SK-N-SH (cell line): Measurements from ENCODE around the gene ADAMTS17. TPM values are rescaled to one million over a fixed set of nuclear protein-coding genes. Genes with fewer than 3 reads are reported as not detected.

Experiments
- CTCF ChIA-PET: fragments of 300-600, 350-600 bp; formaldehyde crosslinking; extraction: SDS; loops from one replicate; lab custom pipeline; 2021; lab: Yijun Ruan, JAX
- POLR2A ChIA-PET: fragments of 350-600 bp; sonication (Branson Sonifier 250); formaldehyde crosslinking; extraction: SDS; loops from one replicate; lab custom pipeline; 2020; ENCODE audit warnings: antibody characterized with exemption, inconsistent platforms; lab: Yijun Ruan, JAX
- DNase-seq: peaks from one replicate; pipeline ENCODE4 v3.0.0; 2012
- H2AFZ ChIP-seq: fragments of 200-600 bp; sonication (generic); 2 replicates; pipeline ENCODE4 v1.8.1; 2016; ENCODE audit warnings: antibody characterized with exemption, mild to moderate bottlenecking, low read depth
- H3F3A ChIP-seq: fragments of 200-600 bp; sonication (generic); replicated peaks from 2 replicates; pipeline ENCODE3; 2016; ENCODE audit warnings: antibody characterized with exemption, mild to moderate bottlenecking; ENCODE audit not compliant: insufficient read depth
- H3K27ac ChIP-seq, 2 experiments: fragments of 200-500 bp in 1 of 2; fragments of 200-600 bp in 1 of 2; sonication (Bioruptor generic) in 1 of 2; sonication (generic), shearing (Covaris generic) in 1 of 2; 2 replicates each; pipeline versions ENCODE4 v1.5.1 to v1.6.1; 2014 to 2016; ENCODE audit warnings: low read depth in 2 of 2, inconsistent platforms in 1 of 2, low read length in 1 of 2, mild to moderate bottlenecking in 1 of 2, mixed read lengths in 1 of 2
- H3K27me3 ChIP-seq: fragments of 200-600 bp; sonication (generic), shearing (Covaris generic); 2 replicates; pipeline ENCODE4 v1.6.1; 2016; ENCODE audit warnings: mixed run types; ENCODE audit not compliant: insufficient read depth
- H3K36me3 ChIP-seq, 2 experiments: fragments of 200-500 bp in 1 of 2; fragments of 200-600 bp in 1 of 2; sonication (Bioruptor generic) in 1 of 2; sonication (generic) in 1 of 2; replicated peaks in 1 of 2; 2 replicates each; pipeline versions ENCODE3 to v1.5.1; 2014 to 2016; ENCODE audit warnings: low read length in 1 of 2, mild to moderate bottlenecking in 1 of 2; ENCODE audit not compliant: insufficient read depth in 2 of 2, control insufficient read depth in 1 of 2
- H3K4me1 ChIP-seq, 2 experiments: fragments of 200-500 bp in 1 of 2; fragments of 200-600 bp in 1 of 2; sonication (Bioruptor generic) in 1 of 2; sonication (generic), shearing (Covaris generic) in 1 of 2; 2 replicates each; pipeline versions ENCODE4 v1.5.1 to v1.6.1; 2014 to 2016; ENCODE audit warnings: low read depth in 1 of 2, low read length in 1 of 2, mixed run types in 1 of 2; ENCODE audit not compliant: insufficient read depth in 2 of 2, control insufficient read depth in 1 of 2
- H3K4me2 ChIP-seq: fragments of 200-600 bp; sonication (generic), shearing (Covaris generic); 2 replicates; pipeline ENCODE4 v1.6.1; 2017; ENCODE audit warnings: mixed run types
- H3K4me3 ChIP-seq, 2 experiments: fragments of 200-500 bp in 1 of 2; fragments of 200-600 bp in 1 of 2; sonication (Bioruptor generic) in 1 of 2; sonication (generic), shearing (Covaris generic) in 1 of 2; 2 replicates each; pipeline versions ENCODE4 v1.5.1 to v1.8.1; 2014 to 2016; ENCODE audit warnings: low read depth in 2 of 2, inconsistent platforms in 1 of 2, low read length in 1 of 2, mild to moderate bottlenecking in 1 of 2, mixed read lengths in 1 of 2, moderate library complexity in 1 of 2
- H3K79me2 ChIP-seq: fragments of 200-600 bp; sonication (generic); 2 replicates; pipeline ENCODE4 v1.8.1; 2017; ENCODE audit warnings: mild to moderate bottlenecking; ENCODE audit not compliant: insufficient read depth
- H3K9ac ChIP-seq: fragments of 200-600 bp; sonication (generic); 2 replicates; pipeline ENCODE4 v1.6.1; 2017; ENCODE audit warnings: mixed run types
- H3K9me2 ChIP-seq: fragments of 200-600 bp; sonication (generic); 2 replicates; pipeline ENCODE4 v1.6.1; 2017; ENCODE audit warnings: mixed run types
- H3K9me3 ChIP-seq: fragments of 200-600 bp; sonication (generic); 2 replicates; pipeline ENCODE4 v1.6.1; 2017; ENCODE audit warnings: mixed run types, mild to moderate bottlenecking, moderate library complexity
- H4K20me1 ChIP-seq: fragments of 200-600 bp; sonication (generic); 2 replicates; pipeline ENCODE4 v1.6.1; 2017; ENCODE audit warnings: mild to moderate bottlenecking, mixed run types; ENCODE audit not compliant: insufficient read depth
- ELF1 ChIP-seq: IDR thresholded peaks from 2 replicates; pipeline ENCODE4 v1.4.0; 2012
- EP300 ChIP-seq, 2 experiments: IDR thresholded peaks; 2 replicates each; pipeline versions ENCODE4 v1.4.0 to v1.6.1; 2012; ENCODE audit warnings: borderline replicate concordance in 1 of 2, low read depth in 1 of 2, low read length in 1 of 2
- GABPA ChIP-seq: IDR thresholded peaks from 2 replicates; pipeline ENCODE4 v1.4.0; 2012; ENCODE audit warnings: low read depth, mild to moderate bottlenecking
- MEF2A ChIP-seq: IDR thresholded peaks from 2 replicates; pipeline ENCODE4 v1.4.0; 2012; ENCODE audit warnings: low read depth, borderline replicate concordance
- NFIC ChIP-seq: IDR thresholded peaks from 2 replicates; pipeline ENCODE4 v1.4.0; 2012; ENCODE audit warnings: borderline replicate concordance
- NRF1 ChIP-seq: IDR thresholded peaks from 2 replicates; pipeline ENCODE4 v1.6.1; 2012; ENCODE audit warnings: low read depth, mild to moderate bottlenecking, low read length
- USF2 ChIP-seq: fragments of 150-350 bp; IDR thresholded peaks from 2 replicates; pipeline ENCODE4 v1.6.1; 2017; ENCODE audit warnings: antibody characterized with exemption, low read length, low read depth, borderline replicate concordance
- WGBS: methylation state at CpG from one replicate; pipeline ENCODE4 v1.1.6; 2017; ENCODE audit warnings: low lambda C conversion rate; 5-methylcytosine and 5-hydroxymethylcytosine counted together
- polyA plus RNA-seq, 3 experiments: library from polyadenylated mRNA; depleted of rRNA; stranded (reverse); fragments of >200 nt; gene quantifications; 2 replicates each; pipeline ENCODE4 v1.2.3, GENCODE V29; 2012
- TF ChIP-seq, protein P1 (sequence below): fragments of 150-350 bp; IDR thresholded peaks from 2 replicates; pipeline ENCODE4 v1.6.1; 2016; ENCODE audit warnings: mild to moderate bottlenecking, low read depth, low read length
- TF ChIP-seq, protein P2 (sequence below): IDR thresholded peaks from 2 replicates; pipeline ENCODE4 v1.4.0; 2012; ENCODE audit warnings: low read depth, borderline replicate concordance

ADAMTS17 gene
- polyA plus RNA-seq, 1 of the 3 experiments (the other 2 are of a cell fraction): not detected

DNA sequence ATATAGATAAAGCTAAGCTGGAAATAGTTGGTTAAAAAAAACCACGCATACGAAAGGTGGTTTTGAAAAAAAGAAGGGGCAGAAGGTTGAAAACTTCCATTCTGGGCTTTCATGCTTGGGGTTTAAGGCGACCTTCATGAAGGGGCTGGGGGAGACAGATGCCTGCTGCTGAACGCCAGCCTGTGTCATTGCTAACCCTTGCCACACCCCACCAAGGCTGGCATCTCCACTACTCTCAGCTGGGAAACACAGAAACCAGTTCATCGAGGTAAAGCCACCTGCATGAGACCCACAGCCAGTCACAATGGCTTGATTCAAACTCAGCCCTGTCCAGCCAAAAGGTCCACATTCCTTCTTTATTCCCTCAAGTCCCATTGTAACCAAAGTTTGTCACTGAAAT, 78.7 kb downstream of the ADAMTS17 start:
- Histone ChIP-seq H3K79me2 (no peaks in the 10 kb centered on the region), H2AFZ (no peak overlapping the region), H3F3A (no peaks in the 10 kb centered on the region), H3K9me2 (no peaks in the 10 kb centered on the region), H3K4me2 (no peak overlapping the region), H3K4me1 (no peaks in the 10 kb centered on the region), H3K36me3 (no peaks in the 10 kb centered on the region), H3K4me3 (no peak overlapping the region), H3K9me3 (no peaks in the 10 kb centered on the region), H3K27me3 (no peaks in the 10 kb centered on the region), H3K9ac (no peak overlapping the region), H3K27ac (no peak overlapping the region), H4K20me1 (no peaks in the 10 kb centered on the region)
- ChIA-PET CTCF (no interaction called here), POLR2A (no interaction called here)
- WGBS: 31% methylated on average over 4 of the region's 5 CpGs
- DNase-seq: no peak
- no peak for TF ChIP-seq NRF1
- TF ChIP-seq MEF2A: no peak
- TF ChIP-seq, protein P1, sequence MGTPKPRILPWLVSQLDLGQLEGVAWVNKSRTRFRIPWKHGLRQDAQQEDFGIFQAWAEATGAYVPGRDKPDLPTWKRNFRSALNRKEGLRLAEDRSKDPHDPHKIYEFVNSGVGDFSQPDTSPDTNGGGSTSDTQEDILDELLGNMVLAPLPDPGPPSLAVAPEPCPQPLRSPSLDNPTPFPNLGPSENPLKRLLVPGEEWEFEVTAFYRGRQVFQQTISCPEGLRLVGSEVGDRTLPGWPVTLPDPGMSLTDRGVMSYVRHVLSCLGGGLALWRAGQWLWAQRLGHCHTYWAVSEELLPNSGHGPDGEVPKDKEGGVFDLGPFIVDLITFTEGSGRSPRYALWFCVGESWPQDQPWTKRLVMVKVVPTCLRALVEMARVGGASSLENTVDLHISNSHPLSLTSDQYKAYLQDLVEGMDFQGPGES: no peak
- TF ChIP-seq, protein P2, sequence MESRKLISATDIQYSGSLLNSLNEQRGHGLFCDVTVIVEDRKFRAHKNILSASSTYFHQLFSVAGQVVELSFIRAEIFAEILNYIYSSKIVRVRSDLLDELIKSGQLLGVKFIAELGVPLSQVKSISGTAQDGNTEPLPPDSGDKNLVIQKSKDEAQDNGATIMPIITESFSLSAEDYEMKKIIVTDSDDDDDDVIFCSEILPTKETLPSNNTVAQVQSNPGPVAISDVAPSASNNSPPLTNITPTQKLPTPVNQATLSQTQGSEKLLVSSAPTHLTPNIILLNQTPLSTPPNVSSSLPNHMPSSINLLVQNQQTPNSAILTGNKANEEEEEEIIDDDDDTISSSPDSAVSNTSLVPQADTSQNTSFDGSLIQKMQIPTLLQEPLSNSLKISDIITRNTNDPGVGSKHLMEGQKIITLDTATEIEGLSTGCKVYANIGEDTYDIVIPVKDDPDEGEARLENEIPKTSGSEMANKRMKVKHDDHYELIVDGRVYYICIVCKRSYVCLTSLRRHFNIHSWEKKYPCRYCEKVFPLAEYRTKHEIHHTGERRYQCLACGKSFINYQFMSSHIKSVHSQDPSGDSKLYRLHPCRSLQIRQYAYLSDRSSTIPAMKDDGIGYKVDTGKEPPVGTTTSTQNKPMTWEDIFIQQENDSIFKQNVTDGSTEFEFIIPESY: no peak
- no peak for TF ChIP-seq ELF1
- TF ChIP-seq, all 33 proteins: peak for 0

GRCh38 chr15:100261302-100262240, 80.2 kb downstream of the ADAMTS17 start:
- Histone ChIP-seq H3K9me3 (no peaks in the 10 kb centered on the region), H3K27me3 (no peaks in the 10 kb centered on the region), H3K4me2 (no peak overlapping the region), H3F3A (no peaks in the 10 kb centered on the region), H3K4me3 (no peak overlapping the region), H3K9ac (no peak overlapping the region), H3K27ac (no peak overlapping the region), H3K4me1 (no peaks in the 10 kb centered on the region), H3K9me2 (no peaks in the 10 kb centered on the region), H4K20me1 (no peaks in the 10 kb centered on the region), H3K36me3 (no peaks in the 10 kb centered on the region), H3K79me2 (no peaks in the 10 kb centered on the region), H2AFZ (no peak overlapping the region)
- 47% methylated on average over 22 of the region's 25 CpGs for WGBS
- POLR2A ChIA-PET: no interaction called here
- CTCF ChIA-PET: interaction anchor here (0.7 kb wide), 2 partner anchors 94 to 505 kb away, joined by 3 read pairs; no protein-coding TSS in a partner anchor
- TF ChIP-seq GABPA (no peak), NFIC (no peak), EP300 (IDR thresholded peaks at IDR 0.05; ENCODE audit: borderline replicate concordance in 1 of 2, low read depth in 1 of 2, low read length in 1 of 2) (no peak), MEF2A (no peak), USF2 (no peak)
- TF ChIP-seq, protein P2: no peak
- DNase-seq: no peak
